ENCODE results near the gene SPDYE2.
"Not testable (repeated sequence)": the region's sequence is repeated elsewhere in the genome, so short reads cannot be mapped to it uniquely, and the experiment has no call there.

The SPDYE2 gene

GRCh38 chr7:102604431-102605145 lies 53.6 kb downstream of the SPDYE2 start:
- not testable (repeated sequence) for DNase-seq

- DNase-seq = not testable (repeated sequence)
Observed at GRCh38 chr7:102606848-102607247, 55.8 kb downstream of the SPDYE2 start.

- DNase-seq = not testable (repeated sequence)
Observed at GRCh38 chr7:102609734-102610133, 58.7 kb downstream of the SPDYE2 start.

- DNase-seq = not testable (repeated sequence)
Observed at GRCh38 chr7:102610441-102610840, 59.4 kb downstream of the SPDYE2 start.

- not testable (repeated sequence) for DNase-seq
Observed at GRCh38 chr7:102611013-102611674, 60.1 kb downstream of the SPDYE2 start.

- DNase-seq = not testable (repeated sequence)
Observed at GRCh38 chr7:102611675-102612325, 60.8 kb downstream of the SPDYE2 start.
